ENCODE data around the gene PGM1. TPM values are rescaled to one million over a fixed set of nuclear protein-coding genes. Genes with fewer than 3 reads are reported as not detected.

Gene PGM1
- total RNA-seq, 1 experiment from 2014 or later: 77.2 TPM

GRCh38 chr1:63641615-63642014 lies 48.4 kb downstream of the PGM1 start:
- intact Hi-C loops (cut with micrococcal nuclease; ENCODE audit: unreplicated experiment): no loop called here
- Histone ChIP-seq H3K36me3 (ENCODE audit: control insufficient read depth, insufficient read depth, low read length) (no peaks in the 10 kb centered on the region; the same call in 1 of the 2 replicates), H3K9me3 (ENCODE audit: control insufficient read depth, insufficient read depth, low read depth, low read length) (no peaks in the 10 kb centered on the region), H3K4me3 (ENCODE audit: low read depth in 2 of 2, low read length in 2 of 2) (no peak overlapping the region), H3K27ac (ENCODE audit: low read length) (no peak overlapping the region), H3K27me3 (ENCODE audit: control insufficient read depth, insufficient read depth, low read length) (no peaks in the 10 kb centered on the region), H3K4me1 (ENCODE audit: control insufficient read depth, insufficient read depth, low read length) (no peaks in the 10 kb centered on the region)
- ATAC-seq (no peak), DNase-seq (ENCODE audit: low read depth, low spot score) (no peak)
- TF ChIP-seq SIN3A (IDR thresholded peaks at IDR 0.05; ENCODE audit: borderline replicate concordance, insufficient read depth, low read depth, low read length): no peak
- TF ChIP-seq, protein P1, sequence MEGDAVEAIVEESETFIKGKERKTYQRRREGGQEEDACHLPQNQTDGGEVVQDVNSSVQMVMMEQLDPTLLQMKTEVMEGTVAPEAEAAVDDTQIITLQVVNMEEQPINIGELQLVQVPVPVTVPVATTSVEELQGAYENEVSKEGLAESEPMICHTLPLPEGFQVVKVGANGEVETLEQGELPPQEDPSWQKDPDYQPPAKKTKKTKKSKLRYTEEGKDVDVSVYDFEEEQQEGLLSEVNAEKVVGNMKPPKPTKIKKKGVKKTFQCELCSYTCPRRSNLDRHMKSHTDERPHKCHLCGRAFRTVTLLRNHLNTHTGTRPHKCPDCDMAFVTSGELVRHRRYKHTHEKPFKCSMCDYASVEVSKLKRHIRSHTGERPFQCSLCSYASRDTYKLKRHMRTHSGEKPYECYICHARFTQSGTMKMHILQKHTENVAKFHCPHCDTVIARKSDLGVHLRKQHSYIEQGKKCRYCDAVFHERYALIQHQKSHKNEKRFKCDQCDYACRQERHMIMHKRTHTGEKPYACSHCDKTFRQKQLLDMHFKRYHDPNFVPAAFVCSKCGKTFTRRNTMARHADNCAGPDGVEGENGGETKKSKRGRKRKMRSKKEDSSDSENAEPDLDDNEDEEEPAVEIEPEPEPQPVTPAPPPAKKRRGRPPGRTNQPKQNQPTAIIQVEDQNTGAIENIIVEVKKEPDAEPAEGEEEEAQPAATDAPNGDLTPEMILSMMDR (IDR thresholded peaks at IDR 0.05): no peak
- TF ChIP-seq TCF7L2 (IDR thresholded peaks at IDR 0.05; ENCODE audit: low read depth, low read length): no peak
- TF ChIP-seq POLR2AphosphoS5 (IDR thresholded peaks at IDR 0.05; ENCODE audit: low read depth, low read length): no peak
- no peak for TF ChIP-seq REST (IDR thresholded peaks at IDR 0.05; ENCODE audit: insufficient read depth in 1 of 2, low read depth in 2 of 2, low read length in 1 of 2)
- no TSS peak for BruUV-seq (replicated peaks)
- ChIA-PET CTCF (interaction anchor here (0.6 kb wide), 1 partner anchor 79 kb away, joined by 4 read pairs; no protein-coding TSS in a partner anchor), POLR2A (no interaction called here)
- in situ Hi-C loops (cut with HindIII; ENCODE audit: low pct_unique_long_range_greater_than_20kb, low sequenced_read_pairs): no loop called here

DNA sequence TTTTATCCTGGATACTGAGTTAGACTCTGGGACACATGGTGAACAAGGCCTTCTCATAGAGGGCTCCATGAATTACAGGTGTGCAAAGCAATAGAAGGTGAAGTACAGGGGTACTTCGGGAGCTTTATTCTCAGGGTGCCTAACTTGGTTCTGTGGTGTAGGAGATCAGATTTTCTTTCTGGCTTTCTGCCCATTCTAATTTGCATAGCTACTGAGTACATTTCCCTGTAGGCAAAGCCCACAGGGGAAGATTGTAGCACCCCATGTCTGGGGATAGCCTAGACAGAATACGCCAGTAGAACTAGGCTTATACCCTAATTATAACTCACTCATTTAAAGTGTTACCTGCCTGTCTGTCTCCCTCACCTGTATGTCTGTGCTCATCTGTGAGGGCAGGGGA lies 49.7 kb downstream of the PGM1 start:
- no peak overlapping the region for H3K4me3 ChIP-seq (ENCODE audit: low read depth in 2 of 2, low read length in 2 of 2)
- DNase-seq (ENCODE audit: low read depth, low spot score) (no peak), ATAC-seq (no peak)
- H3K27me3 ChIP-seq (ENCODE audit: control insufficient read depth, insufficient read depth, low read length): no peaks in the 10 kb centered on the region
- in situ Hi-C loops (cut with HindIII; ENCODE audit: low pct_unique_long_range_greater_than_20kb, low sequenced_read_pairs) (no loop called here), intact Hi-C loops (cut with micrococcal nuclease; ENCODE audit: unreplicated experiment) (no loop called here)
- H3K36me3 ChIP-seq (ENCODE audit: control insufficient read depth, insufficient read depth, low read length): peaks cover 2% of the 10 kb centered on the region; the same call in 1 of the 2 replicates
- CTCF ChIA-PET: no interaction called here
- no peak for TF ChIP-seq SIN3A (IDR thresholded peaks at IDR 0.05; ENCODE audit: borderline replicate concordance, insufficient read depth, low read depth, low read length)
- TF ChIP-seq TCF7L2 (IDR thresholded peaks at IDR 0.05; ENCODE audit: low read depth, low read length): no peak
- TF ChIP-seq POLR2AphosphoS5 (IDR thresholded peaks at IDR 0.05; ENCODE audit: low read depth, low read length): no peak
- TF ChIP-seq, protein P1 (IDR thresholded peaks at IDR 0.05): no peak
- TF ChIP-seq REST (IDR thresholded peaks at IDR 0.05; ENCODE audit: insufficient read depth in 1 of 2, low read depth in 2 of 2, low read length in 1 of 2): no peak
- no TSS peak for BruUV-seq (replicated peaks)
- no peak overlapping the region for H3K27ac ChIP-seq (ENCODE audit: low read length)
- H3K4me1 ChIP-seq (ENCODE audit: control insufficient read depth, insufficient read depth, low read length): no peaks in the 10 kb centered on the region
- no peaks in the 10 kb centered on the region for H3K9me3 ChIP-seq (ENCODE audit: control insufficient read depth, insufficient read depth, low read depth, low read length)
- POLR2A ChIA-PET: no interaction called here

Measured in Panc1 (cell line).